GM12878 (cell line): Measurements from ENCODE around the gene CTRB2.

Source experiments
- RCOR1 ChIP-seq: conservative IDR thresholded peaks from 2 replicates; pipeline ENCODE4 v1.6.1; 2012; ENCODE audit warnings: low read depth, low read length, improper control_type of control experiment
- TF ChIP-seq, protein P1 (sequence below): IDR thresholded peaks from 2 replicates; pipeline ENCODE4 v1.6.1; 2012; ENCODE audit warnings: low read depth, low read length, improper control_type of control experiment

- TF ChIP-seq, protein P1, sequence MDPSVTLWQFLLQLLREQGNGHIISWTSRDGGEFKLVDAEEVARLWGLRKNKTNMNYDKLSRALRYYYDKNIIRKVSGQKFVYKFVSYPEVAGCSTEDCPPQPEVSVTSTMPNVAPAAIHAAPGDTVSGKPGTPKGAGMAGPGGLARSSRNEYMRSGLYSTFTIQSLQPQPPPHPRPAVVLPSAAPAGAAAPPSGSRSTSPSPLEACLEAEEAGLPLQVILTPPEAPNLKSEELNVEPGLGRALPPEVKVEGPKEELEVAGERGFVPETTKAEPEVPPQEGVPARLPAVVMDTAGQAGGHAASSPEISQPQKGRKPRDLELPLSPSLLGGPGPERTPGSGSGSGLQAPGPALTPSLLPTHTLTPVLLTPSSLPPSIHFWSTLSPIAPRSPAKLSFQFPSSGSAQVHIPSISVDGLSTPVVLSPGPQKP, result no peak
- no peak for TF ChIP-seq RCOR1
Measured at GRCh38 chr16:75175074-75175473, 31.9 kb downstream of the CTRB2 start.
